GM12874 (cell line): Measurements from ENCODE around the gene NOS3.
A peak's percentile ranks its signal among the peaks of the same experiment; 100 is the strongest.

Source experiments
- CTCF ChIP-seq: IDR thresholded peaks from 2 replicates; pipeline ENCODE4 v1.5.1; 2011; ENCODE audit warnings: low read depth, mild to moderate bottlenecking, control low read depth, low read length, moderate library complexity; ENCODE audit not compliant: insufficient read depth

NOS3 gene

GRCh38 chr7:151010037-151010306 is 19.2 kb downstream of the NOS3 start:
- TF ChIP-seq CTCF, result no peak

- TF ChIP-seq CTCF, result no peak
Observed at GRCh38 chr7:151010307-151011096, 19.7 kb downstream of the NOS3 start.

- TF ChIP-seq CTCF, result no peak
Observed at GRCh38 chr7:151011097-151011409, 20.2 kb downstream of the NOS3 start.

DNA sequence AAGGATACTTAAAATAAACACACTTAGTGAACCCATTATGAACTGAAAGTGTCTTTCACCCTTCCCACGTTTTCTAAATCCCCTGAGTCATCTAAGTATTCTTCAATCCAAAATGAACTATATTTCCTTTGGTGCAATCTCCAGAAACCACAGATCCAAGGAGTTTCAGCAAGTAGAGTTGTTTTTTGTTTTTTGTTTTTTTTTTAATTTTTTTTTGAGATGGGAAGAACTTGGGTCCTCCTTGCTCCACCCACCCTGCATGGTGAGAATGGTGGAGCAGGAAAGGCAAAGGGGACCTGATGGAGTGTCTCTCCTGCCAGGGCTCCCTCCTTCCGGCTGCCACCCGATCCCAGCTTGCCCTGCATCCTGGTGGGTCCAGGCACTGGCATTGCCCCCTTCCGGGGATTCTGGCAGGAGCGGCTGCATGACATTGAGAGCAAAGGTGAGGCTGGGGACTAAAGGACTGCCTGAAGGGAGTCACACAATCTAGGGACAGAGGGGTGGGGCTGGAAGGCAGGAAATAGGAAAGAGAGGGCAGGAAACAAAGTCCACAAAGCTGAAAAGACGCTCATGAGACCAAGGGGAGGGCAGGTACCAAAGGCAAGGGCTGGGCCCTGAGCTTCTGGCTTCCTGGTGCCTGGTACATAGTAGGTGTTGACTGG is 21.3 kb downstream of the NOS3 start:
- TF ChIP-seq CTCF, result no peak

DNA sequence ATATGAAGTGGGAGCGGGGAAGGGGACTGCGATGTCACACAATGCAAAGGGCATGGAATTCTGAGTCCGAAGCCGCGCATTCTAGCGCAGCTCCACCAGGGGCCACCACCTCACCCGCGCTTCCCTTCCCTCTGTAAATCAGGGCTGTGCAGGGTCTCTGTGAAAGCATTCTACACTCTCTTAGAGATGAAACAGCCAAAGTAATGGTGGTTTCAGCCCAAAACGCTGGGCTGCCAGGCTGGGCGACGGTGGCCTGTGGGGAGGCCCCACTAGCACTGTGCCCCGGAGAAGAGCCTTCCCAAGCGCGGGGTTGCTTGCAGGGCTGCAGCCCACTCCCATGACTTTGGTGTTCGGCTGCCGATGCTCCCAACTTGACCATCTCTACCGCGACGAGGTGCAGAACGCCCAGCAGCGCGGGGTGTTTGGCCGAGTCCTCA is 22.1 kb downstream of the NOS3 start:
- TF ChIP-seq CTCF, result 0 out of 2 replicates have a peak, but pooled peaks have one; percentile 12

GRCh38 chr7:151013356-151013732 is 22.5 kb downstream of the NOS3 start:
- no peak for TF ChIP-seq CTCF

DNA sequence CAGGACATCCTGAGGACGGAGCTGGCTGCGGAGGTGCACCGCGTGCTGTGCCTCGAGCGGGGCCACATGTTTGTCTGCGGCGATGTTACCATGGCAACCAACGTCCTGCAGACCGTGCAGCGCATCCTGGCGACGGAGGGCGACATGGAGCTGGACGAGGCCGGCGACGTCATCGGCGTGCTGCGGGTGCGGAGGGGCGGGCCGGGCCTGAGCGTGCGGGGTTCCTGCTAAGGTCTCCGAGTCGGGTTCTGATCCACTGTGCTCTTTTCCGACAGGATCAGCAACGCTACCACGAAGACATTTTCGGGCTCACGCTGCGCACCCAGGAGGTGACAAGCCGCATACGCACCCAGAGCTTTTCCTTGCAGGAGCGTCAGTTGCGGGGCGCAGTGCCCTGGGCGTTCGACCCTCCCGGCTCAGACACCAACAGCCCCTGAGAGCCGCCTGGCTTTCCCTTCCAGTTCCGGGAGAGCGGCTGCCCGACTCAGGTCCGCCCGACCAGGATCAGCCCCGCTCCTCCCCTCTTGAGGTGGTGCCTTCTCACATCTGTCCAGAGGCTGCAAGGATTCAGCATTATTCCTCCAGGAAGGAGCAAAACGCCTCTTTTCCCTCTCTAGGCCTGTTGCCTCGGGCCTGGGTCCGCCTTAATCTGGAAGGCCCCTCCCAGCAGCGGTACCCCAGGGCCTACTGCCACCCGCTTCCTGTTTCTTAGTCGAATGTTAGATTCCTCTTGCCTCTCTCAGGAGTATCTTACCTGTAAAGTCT is 23.1 kb downstream of the NOS3 start:
- no peak for TF ChIP-seq CTCF
